AG10803 (cell line): ENCODE data around the gene CTSZ.

Experiments used
- DNase-seq: peaks from one replicate; pipeline ENCODE4 v3.0.0; 2010; ENCODE audit warnings: low read depth
- H3K4me3 ChIP-seq: 2 replicates; pipeline ENCODE4 v1.5.1; 2011; ENCODE audit warnings: mild to moderate bottlenecking, low read length, control low read depth
- TF ChIP-seq, protein P1 (sequence below): conservative IDR thresholded peaks from 2 replicates; pipeline ENCODE4 v1.5.1; 2011; ENCODE audit warnings: mild to moderate bottlenecking, low read length, control low read depth, inconsistent platforms

The CTSZ gene

DNA sequence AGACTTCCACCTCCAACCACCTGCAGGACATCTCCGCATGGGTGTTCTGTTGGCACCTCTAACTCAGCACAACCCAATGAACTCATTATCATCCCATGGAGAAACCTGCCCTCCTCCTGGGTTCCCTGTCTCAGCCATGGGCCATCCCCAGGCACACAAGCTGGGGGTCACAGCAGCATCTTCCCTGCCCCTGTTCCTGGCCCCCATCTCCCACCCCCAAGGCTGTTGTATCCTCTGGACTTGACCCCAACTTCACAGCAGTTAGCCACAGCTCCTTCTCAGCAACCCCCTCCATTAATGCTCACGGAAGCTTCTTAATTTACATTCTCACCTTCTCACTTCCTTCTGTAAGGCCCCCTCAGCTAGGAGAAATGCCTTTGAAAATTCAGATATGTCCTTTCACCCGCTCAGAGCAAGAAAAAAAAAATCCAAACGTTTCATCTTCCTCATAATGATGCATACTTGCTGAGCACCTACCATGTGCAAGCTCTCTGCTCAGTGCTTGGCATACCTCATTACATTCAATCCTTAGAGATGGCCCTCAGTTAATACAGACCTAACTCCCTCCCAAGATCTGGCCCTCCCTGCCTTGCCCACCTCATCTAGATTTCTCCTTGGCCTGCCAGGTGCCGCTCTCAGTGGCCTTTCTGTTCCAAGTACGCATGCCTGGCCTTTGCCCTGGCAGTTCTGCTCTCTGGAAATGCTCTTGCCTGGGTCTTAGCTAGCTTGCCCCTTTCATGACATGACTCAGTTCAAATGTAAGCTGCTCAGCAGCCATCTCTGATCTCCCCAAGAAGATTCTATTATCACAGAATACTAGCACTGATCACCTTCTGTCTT, 28.5 kb downstream of the CTSZ start:
- TF ChIP-seq, protein P1, sequence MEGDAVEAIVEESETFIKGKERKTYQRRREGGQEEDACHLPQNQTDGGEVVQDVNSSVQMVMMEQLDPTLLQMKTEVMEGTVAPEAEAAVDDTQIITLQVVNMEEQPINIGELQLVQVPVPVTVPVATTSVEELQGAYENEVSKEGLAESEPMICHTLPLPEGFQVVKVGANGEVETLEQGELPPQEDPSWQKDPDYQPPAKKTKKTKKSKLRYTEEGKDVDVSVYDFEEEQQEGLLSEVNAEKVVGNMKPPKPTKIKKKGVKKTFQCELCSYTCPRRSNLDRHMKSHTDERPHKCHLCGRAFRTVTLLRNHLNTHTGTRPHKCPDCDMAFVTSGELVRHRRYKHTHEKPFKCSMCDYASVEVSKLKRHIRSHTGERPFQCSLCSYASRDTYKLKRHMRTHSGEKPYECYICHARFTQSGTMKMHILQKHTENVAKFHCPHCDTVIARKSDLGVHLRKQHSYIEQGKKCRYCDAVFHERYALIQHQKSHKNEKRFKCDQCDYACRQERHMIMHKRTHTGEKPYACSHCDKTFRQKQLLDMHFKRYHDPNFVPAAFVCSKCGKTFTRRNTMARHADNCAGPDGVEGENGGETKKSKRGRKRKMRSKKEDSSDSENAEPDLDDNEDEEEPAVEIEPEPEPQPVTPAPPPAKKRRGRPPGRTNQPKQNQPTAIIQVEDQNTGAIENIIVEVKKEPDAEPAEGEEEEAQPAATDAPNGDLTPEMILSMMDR, result no peak
- DNase-seq, result no peak
- H3K4me3 ChIP-seq, result no peak overlapping the region

DNA sequence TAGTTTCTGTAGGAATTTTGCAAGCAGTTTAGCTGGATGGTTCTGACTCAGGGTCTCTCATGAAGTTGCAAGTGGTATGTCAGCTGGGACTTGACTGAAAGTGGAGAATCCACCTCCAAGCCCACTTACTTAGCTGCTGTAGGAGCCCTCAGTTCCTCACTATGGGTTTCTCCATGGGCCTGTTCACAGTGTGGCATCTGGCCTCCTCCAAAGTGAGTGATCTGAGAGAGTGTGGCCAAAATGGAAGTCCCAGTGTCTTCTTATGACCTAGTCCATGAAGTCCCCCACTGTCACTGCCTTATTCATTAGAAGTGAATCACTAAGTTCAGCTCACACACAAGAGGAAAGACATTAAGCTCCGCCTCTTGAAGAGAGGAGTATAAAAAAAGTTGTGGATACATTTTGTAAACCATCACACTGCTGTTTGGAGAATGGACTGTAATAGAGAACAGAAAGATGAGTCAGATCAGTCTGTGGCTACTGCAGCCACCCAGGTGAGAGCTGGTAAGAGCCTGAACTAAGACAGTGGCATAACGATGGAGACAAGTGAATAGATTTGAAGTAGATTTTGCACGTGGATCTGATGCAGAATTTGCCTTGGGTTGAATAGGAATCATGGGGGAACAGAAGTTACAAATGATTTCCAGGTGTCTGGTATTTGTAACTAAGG, 30.9 kb downstream of the CTSZ start:
- TF ChIP-seq, protein P1, result no peak
- H3K4me3 ChIP-seq, result no peak overlapping the region
- DNase-seq, result no peak

DNA sequence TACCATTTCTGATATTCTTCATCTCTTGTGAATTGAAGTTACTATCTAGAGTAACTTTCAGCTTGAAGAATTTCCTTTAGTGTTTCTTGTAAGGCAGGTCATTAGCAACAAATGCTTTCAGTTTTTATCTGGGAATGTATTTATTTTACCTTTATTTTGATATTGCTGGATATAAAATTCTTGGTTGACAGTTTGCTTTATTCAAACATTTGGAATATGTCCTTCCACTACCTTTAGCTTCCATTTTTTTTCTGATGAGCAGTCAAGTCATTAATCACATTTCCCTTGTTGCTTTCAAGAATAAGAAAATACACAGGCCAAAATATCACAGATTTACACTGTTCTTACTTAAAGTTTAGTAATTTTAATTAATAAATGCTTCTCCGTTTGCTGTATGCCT, 31.7 kb downstream of the CTSZ start:
- no peak for DNase-seq
- H3K4me3 ChIP-seq, result no peak overlapping the region
- TF ChIP-seq, protein P1, result no peak

DNA sequence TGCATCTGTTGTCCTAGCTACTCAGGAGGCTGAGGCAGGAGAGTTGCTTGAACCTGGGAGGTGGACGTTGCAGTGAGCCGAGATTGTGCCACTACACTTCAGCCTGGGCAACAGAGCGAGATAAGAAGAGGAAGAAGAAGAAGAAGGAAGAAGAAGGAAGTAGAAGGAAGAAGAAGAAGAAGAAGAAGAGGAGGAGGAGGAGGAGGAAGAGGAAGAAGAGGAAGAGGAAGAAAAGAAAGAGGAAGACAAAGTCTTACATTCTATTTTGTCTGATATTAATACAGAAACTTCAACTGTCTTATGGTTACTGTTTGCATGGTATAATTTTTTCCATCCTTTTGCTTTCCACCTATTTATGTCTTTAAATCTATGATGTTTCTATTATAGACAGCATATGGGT, 33.2 kb downstream of the CTSZ start:
- no peak for DNase-seq
- TF ChIP-seq, protein P1, result no peak
- H3K4me3 ChIP-seq, result no peak overlapping the region

DNA sequence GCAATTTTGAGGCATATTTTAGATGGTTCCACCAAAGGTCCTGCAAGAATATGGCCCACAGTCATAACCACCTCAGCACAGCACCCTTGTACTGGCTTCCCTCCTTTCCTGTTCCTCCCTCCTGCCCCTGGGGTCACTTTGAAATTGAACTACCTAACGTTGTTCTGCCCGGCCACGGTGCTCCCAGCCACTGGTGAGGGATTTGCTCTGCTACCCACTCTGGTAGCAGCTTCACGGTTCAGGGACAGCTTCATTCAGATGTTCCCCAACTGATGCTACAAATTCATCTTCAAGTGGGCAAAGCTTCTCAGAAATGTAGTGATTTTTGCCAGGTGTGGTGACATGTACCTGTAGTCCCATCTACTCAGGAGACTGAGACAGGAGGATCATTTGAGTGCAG, 33.9 kb downstream of the CTSZ start:
- no peak overlapping the region for H3K4me3 ChIP-seq
- TF ChIP-seq, protein P1, result no peak
- DNase-seq, result no peak

DNA sequence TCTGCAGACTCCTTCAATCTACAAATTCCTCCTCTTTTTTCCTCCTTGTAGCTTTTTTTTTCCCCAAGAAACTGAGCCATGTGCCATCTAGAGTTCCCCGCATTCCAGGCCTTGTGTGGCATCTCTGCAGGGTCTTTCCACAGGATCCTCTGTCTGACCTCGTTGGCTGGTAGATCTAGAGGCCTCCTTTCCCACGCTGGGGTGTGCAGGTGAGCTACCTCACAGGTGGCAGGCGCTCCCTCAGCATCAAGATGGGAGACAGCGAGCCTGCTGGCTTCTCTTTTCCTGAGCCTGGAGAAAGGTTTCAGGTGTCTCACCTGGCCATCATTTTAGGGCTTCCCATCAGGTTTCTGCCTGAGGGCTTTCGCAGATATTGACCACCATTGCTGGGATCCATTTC, 35.6 kb downstream of the CTSZ start:
- DNase-seq, result no peak
- TF ChIP-seq, protein P1, result no peak

DNA sequence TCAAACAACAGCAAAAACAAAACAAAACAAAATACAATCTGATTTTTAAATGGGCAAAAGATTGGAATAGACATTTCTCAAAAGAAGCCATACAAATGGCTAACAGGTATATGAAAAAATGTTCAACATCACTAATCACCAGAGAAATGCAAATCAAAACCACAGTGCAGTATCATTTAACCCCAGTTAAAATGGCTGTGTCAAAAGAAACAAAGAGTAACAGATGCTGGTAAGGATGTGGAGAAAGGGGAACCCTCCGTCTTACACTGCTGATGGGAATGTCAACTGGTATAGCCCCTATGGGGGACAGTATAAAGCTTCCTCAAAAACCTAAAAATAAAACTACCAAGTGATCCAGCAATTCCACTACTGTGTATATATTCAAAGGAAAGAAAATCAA, 36.9 kb downstream of the CTSZ start:
- TF ChIP-seq, protein P1, result no peak

More for the DNA sequence above, 35.6 kb downstream of the CTSZ start:
- H3K4me3 ChIP-seq, result no peak overlapping the region

More for the DNA sequence above, 36.9 kb downstream of the CTSZ start:
- no peak overlapping the region for H3K4me3 ChIP-seq
- no peak for DNase-seq
